Stomach (tissue), 4 donors: ENCODE data around the gene TMPRSS5.

Source experiments
- EP300 ChIP-seq: sonication (generic); formaldehyde crosslinking; IDR thresholded peaks from one replicate; pipeline ENCODE4 v1.6.1; 2017; ENCODE audit warnings: antibody characterized with exemption
- POLR2A ChIP-seq, 4 donors: fragments of 450-650 bp; IDR thresholded peaks; one replicate each; pipeline ENCODE4 v1.6.1; 2016; ENCODE audit warnings: antibody characterized with exemption in 4 of 4, control low read depth in 2 of 4, mild to moderate bottlenecking in 1 of 4, moderate library complexity in 1 of 4
- POLR2AphosphoS5 ChIP-seq, 3 donors: sonication (generic); formaldehyde crosslinking; IDR thresholded peaks; one replicate each; pipeline ENCODE4 v1.6.1; 2016; ENCODE audit warnings: antibody characterized with exemption in 3 of 3
- TF ChIP-seq, protein P1 (sequence below), 7 experiments: fragments of 450-650 bp in 4 of 7; fragments of 200-600 bp in 3 of 7; sonication (generic) in 3 of 7; IDR thresholded peaks; one replicate each; pipeline ENCODE4 v1.5.1; 2016 to 2019; ENCODE audit warnings: antibody characterized with exemption in 7 of 7, control low read depth in 2 of 7, mild to moderate bottlenecking in 1 of 7

DNA sequence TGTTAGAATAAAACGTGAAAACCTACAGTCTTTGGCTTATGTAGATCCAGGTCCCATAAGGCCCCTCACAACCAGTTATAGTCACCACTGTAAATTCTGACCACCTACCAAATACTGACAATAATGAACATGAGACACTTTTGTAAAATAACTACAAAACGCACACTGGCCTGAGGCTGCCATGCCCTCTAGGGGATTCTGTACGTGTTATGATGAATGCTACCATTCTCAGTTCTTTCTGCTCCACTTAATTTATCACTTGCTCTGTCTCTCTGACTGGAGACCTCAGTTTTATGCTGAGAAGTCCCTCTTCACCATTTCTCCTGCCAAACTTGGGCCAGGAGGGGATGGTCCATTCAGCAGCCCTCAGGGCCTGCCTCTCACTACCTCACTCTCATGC is 18.7 kb upstream of the TMPRSS5 start:
- TF ChIP-seq POLR2A (IDR thresholded peaks at IDR 0.05), result no peak
- TF ChIP-seq, protein P1, sequence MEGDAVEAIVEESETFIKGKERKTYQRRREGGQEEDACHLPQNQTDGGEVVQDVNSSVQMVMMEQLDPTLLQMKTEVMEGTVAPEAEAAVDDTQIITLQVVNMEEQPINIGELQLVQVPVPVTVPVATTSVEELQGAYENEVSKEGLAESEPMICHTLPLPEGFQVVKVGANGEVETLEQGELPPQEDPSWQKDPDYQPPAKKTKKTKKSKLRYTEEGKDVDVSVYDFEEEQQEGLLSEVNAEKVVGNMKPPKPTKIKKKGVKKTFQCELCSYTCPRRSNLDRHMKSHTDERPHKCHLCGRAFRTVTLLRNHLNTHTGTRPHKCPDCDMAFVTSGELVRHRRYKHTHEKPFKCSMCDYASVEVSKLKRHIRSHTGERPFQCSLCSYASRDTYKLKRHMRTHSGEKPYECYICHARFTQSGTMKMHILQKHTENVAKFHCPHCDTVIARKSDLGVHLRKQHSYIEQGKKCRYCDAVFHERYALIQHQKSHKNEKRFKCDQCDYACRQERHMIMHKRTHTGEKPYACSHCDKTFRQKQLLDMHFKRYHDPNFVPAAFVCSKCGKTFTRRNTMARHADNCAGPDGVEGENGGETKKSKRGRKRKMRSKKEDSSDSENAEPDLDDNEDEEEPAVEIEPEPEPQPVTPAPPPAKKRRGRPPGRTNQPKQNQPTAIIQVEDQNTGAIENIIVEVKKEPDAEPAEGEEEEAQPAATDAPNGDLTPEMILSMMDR (IDR thresholded peaks at IDR 0.05), result no peak
- TF ChIP-seq EP300, result no peak
- no peak for TF ChIP-seq POLR2AphosphoS5 (IDR thresholded peaks at IDR 0.05)
